Measurements from ENCODE around the gene RAPGEF2.

DNA sequence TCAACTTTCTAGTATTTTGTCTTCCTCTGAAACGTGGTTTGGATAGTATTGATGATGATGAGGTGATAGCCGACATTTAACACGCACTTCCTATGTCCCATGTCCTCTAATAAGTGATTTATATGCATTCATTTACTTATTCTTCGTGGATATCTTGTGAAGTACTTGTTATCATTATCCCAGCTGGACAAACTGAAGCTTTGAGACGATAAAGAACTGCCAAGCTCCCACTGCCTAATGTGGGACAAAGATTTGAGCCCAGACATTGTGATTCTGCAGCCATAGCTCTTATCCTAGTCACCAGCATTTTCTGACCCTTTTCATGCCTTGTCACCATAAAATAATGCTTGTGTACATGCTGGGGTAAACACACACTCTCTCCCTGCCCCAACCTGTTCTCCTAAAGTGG, 92.5 kb downstream of the RAPGEF2 start:
- TF ChIP-seq PKNOX1 (IDR thresholded peaks at IDR 0.05) = no peak
- TF ChIP-seq, protein P1, sequence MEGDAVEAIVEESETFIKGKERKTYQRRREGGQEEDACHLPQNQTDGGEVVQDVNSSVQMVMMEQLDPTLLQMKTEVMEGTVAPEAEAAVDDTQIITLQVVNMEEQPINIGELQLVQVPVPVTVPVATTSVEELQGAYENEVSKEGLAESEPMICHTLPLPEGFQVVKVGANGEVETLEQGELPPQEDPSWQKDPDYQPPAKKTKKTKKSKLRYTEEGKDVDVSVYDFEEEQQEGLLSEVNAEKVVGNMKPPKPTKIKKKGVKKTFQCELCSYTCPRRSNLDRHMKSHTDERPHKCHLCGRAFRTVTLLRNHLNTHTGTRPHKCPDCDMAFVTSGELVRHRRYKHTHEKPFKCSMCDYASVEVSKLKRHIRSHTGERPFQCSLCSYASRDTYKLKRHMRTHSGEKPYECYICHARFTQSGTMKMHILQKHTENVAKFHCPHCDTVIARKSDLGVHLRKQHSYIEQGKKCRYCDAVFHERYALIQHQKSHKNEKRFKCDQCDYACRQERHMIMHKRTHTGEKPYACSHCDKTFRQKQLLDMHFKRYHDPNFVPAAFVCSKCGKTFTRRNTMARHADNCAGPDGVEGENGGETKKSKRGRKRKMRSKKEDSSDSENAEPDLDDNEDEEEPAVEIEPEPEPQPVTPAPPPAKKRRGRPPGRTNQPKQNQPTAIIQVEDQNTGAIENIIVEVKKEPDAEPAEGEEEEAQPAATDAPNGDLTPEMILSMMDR (IDR thresholded peaks at IDR 0.05 in 2 of 3, conservative IDR thresholded peaks at IDR 0.05 in 1 of 3; ENCODE audit: control insufficient read depth in 2 of 3, extremely low read depth in 1 of 3, insufficient read depth in 1 of 3, low read depth in 3 of 3, low read length in 3 of 3) = no peak
- no peak for TF ChIP-seq EZH2 (IDR thresholded peaks at IDR 0.05; ENCODE audit: borderline replicate concordance, control insufficient read depth, low read depth, low read length)
- no peak for TF ChIP-seq YBX1 (IDR thresholded peaks at IDR 0.05)
- TF ChIP-seq HCFC1 (IDR thresholded peaks at IDR 0.05; ENCODE audit: low read length) = no peak
- TF ChIP-seq TAF1 (IDR thresholded peaks at IDR 0.05; ENCODE audit: borderline replicate concordance, low read depth, low read length) = no peak
- TF ChIP-seq EP300 (IDR thresholded peaks at IDR 0.05; ENCODE audit: borderline replicate concordance in 1 of 2, control insufficient read depth in 1 of 2, low read depth in 2 of 2, low read length in 2 of 2) = no peak
- TF ChIP-seq POLR2A (IDR thresholded peaks at IDR 0.05; ENCODE audit: low read depth, low read length) = no peak
- no peak for TF ChIP-seq BHLHE40 (IDR thresholded peaks at IDR 0.05; ENCODE audit: borderline replicate concordance in 1 of 2, low read depth in 2 of 2, low read length in 1 of 2)
- no peak for TF ChIP-seq CHD4 (IDR thresholded peaks at IDR 0.05)
- TF ChIP-seq FOS (IDR thresholded peaks at IDR 0.05; ENCODE audit: borderline replicate concordance, extremely low read depth, insufficient read length) = no peak
